ENCODE data around the gene ARHGEF1.

GRCh38 chr19:41844601-41845000, 38.4 kb upstream of the ARHGEF1 start, which contains the start of gene LYPD4:
- no peak for TF ChIP-seq CTCF (IDR thresholded peaks at IDR 0.05; ENCODE audit: low read depth, low read length)
- no peak for TF ChIP-seq EZH2phosphoT487 (IDR thresholded peaks at IDR 0.05; ENCODE audit: low read depth)

All from OCI-LY3 (cell line).